ENCODE data around the gene ROPN1L. TPM values are rescaled to one million over a fixed set of nuclear protein-coding genes. Genes with fewer than 3 reads are reported as not detected.

The ROPN1L gene
- total RNA-seq, 2 donors from 2014 or later, result 1.3 to 4.3 TPM

DNA sequence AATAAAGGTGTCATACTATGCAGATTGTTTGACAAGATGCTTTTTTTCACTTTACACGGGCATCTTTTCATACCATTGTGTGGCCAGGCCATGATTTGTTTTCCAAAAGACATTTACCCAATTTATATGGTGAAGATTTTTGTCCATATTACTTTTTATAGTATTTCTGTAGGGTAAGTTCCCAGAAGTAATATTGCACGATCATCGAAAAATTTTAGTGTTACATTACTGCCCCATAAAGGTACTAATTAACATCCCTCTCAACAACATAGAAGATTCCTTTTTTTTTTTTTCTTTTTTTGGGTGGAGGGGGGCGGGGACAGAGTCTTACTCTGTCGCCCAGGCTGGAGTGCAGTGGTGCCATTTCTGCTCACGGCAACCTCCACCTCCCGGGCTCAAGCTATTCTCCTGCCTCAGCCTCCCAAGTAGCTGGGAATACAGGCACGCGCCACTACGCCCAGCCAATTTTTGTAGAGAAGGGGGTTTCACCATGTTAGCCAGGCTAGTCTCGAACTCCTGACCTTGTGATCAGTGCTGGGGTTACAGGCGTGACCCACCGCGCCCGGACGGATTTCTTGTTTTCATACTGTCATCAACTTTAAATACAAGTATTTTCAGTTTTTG is 1.2 kb upstream of the ROPN1L start:
- H3K9me3 ChIP-seq, result no peaks in the 10 kb centered on the region
- intact Hi-C loops (cut with DNase I), result no loop called here
- ATAC-seq (no peak), DNase-seq (no peak)
- TF ChIP-seq POLR2A (IDR thresholded peaks at IDR 0.05), result no peak
- TF ChIP-seq, protein P1, sequence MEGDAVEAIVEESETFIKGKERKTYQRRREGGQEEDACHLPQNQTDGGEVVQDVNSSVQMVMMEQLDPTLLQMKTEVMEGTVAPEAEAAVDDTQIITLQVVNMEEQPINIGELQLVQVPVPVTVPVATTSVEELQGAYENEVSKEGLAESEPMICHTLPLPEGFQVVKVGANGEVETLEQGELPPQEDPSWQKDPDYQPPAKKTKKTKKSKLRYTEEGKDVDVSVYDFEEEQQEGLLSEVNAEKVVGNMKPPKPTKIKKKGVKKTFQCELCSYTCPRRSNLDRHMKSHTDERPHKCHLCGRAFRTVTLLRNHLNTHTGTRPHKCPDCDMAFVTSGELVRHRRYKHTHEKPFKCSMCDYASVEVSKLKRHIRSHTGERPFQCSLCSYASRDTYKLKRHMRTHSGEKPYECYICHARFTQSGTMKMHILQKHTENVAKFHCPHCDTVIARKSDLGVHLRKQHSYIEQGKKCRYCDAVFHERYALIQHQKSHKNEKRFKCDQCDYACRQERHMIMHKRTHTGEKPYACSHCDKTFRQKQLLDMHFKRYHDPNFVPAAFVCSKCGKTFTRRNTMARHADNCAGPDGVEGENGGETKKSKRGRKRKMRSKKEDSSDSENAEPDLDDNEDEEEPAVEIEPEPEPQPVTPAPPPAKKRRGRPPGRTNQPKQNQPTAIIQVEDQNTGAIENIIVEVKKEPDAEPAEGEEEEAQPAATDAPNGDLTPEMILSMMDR (IDR thresholded peaks at IDR 0.05), result no peak
- no peaks in the 10 kb centered on the region for H3K27me3 ChIP-seq
- no peaks in the 10 kb centered on the region for H3K36me3 ChIP-seq (replicated peaks in 1 of 2; ENCODE audit: insufficient read depth in 1 of 2, low read depth in 2 of 2)
- H3K4me3 ChIP-seq, result no peak overlapping the region
- 57 to 63% methylated on average over 16 of the region's 16 CpGs for WGBS, 2 donors
- H3K4me1 ChIP-seq, result peaks cover 19% of the 10 kb centered on the region
- H3K27ac ChIP-seq, result peak overlapping the region in 2 of 4 donors; percentile 75 to 87

DNA sequence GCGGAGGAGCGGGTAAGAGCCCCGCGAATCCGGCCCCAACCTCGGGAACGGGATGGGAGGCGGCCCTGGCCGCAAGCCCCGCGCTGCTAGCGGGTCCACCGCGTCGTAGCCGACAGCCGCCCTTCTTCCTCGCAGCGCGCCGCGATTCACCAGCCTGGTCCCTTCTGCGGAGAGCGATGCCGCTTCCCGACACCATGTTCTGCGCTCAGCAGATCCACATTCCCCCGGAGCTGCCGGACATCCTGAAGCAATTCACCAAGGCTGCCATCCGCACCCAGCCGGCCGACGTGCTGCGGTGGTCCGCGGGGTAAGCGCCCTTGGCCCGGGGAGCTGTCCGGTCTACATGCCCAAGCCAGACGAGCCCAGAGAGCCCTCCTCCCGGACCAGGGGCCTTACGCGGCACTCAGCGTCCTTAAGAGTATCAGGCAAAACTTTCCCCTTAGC is 335 bp downstream of the ROPN1L start:
- Histone ChIP-seq H3K4me3 (peak overlapping the region in 1 of 2 donors; percentile 55), H3K4me1 (peaks cover 19% of the 10 kb centered on the region), H3K36me3 (replicated peaks in 1 of 2; ENCODE audit: insufficient read depth in 1 of 2, low read depth in 2 of 2) (no peaks in the 10 kb centered on the region), H3K9me3 (no peaks in the 10 kb centered on the region), H3K27me3 (no peaks in the 10 kb centered on the region), H3K27ac (peak overlapping the region in 2 of 4 donors; percentile 75 to 87)
- TF ChIP-seq POLR2A (IDR thresholded peaks at IDR 0.05), result no peak
- TF ChIP-seq, protein P1 (IDR thresholded peaks at IDR 0.05), result no peak
- DNase-seq (peak in 2 of 4 donors; percentile 27 to 32), ATAC-seq (peak; percentile 48)
- intact Hi-C loops (cut with DNase I), result no loop called here
- WGBS, 2 donors, result 0 to 1% methylated on average over 11 to 44 of the region's 44 CpGs

DNA sequence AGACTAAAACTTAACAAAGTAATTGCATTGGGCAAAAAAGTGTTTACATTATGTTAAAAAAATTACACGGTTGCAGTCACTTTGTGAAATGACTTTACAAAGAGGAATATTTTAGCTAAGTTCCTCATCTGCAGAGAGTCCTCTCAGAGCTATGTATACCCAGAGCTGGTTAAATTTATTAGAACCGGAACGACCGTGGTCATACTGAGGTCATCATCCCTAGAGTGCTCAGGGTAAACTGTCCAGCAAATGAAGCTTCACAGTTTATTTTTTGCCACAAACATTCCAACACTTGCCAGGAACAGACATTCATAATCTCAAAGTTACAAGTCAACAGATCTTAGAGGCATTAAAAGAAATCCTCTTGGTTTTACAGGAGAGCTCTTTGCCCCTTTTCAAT is 897 bp downstream of the ROPN1L start:
- intact Hi-C loops (cut with DNase I), result no loop called here
- Histone ChIP-seq H3K4me3 (no peak overlapping the region), H3K36me3 (replicated peaks in 1 of 2; ENCODE audit: insufficient read depth in 1 of 2, low read depth in 2 of 2) (no peaks in the 10 kb centered on the region), H3K4me1 (peaks cover 19% of the 10 kb centered on the region), H3K27me3 (no peaks in the 10 kb centered on the region), H3K9me3 (no peaks in the 10 kb centered on the region), H3K27ac (no peak overlapping the region)
- ATAC-seq, result no peak
- 15 to 19% methylated on average over 4 of the region's 4 CpGs for WGBS, 2 donors
- TF ChIP-seq, protein P1 (IDR thresholded peaks at IDR 0.05), result no peak
- TF ChIP-seq POLR2A (IDR thresholded peaks at IDR 0.05), result no peak
- DNase-seq, result no peak

DNA sequence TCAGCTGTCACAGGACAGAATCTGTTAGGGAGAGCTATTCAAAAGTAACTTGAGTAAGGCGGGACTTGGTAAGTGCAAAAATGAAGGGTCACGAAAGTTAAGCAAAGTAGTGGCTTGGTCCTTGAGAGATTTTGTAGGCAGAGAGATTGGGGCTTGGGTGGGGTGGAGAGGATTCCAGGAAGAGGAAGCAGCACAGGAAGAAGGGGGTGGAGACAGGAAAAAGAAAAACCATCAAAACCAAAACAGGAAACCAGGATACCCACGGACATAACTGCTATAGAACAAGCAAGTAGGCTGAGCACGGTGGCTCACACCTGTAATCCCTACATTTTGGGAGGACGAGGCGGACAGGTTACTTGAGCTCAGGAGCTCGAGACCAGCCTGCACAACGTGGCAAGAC is 3.7 kb downstream of the ROPN1L start:
- ATAC-seq (no peak), DNase-seq (no peak)
- Histone ChIP-seq H3K4me1 (peaks cover 19% of the 10 kb centered on the region), H3K27me3 (no peaks in the 10 kb centered on the region), H3K9me3 (no peaks in the 10 kb centered on the region), H3K27ac (no peak overlapping the region), H3K4me3 (no peak overlapping the region), H3K36me3 (replicated peaks in 1 of 2; ENCODE audit: insufficient read depth in 1 of 2, low read depth in 2 of 2) (no peaks in the 10 kb centered on the region)
- intact Hi-C loops (cut with DNase I), result no loop called here
- 54 to 60% methylated on average over 8 of the region's 8 CpGs for WGBS, 2 donors
- no peak for TF ChIP-seq POLR2A (IDR thresholded peaks at IDR 0.05)
- TF ChIP-seq, protein P1 (IDR thresholded peaks at IDR 0.05), result no peak

DNA sequence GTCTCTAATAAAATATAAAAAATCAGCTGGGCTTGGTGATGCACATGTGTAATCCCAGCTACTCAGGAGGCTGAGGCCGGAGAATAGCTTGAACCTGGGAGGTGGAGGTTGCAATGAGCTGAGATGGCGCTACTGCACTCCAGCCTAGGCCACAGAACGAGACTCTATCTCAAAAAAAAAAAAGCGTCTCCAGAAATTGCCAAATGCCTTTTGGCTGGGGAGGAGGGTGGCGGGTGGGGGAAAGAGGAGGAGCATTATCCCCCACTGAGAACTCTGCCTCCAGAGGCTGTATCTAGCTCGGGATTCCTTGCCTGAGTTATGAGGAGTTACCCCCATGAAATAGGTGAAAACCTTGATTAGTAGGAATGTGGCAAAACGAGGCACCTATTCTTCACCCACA is 4.8 kb downstream of the ROPN1L start:
- Histone ChIP-seq H3K4me3 (no peak overlapping the region), H3K4me1 (peaks cover 10% of the 10 kb centered on the region), H3K27ac (no peak overlapping the region), H3K36me3 (replicated peaks in 1 of 2; ENCODE audit: insufficient read depth in 1 of 2, low read depth in 2 of 2) (no peaks in the 10 kb centered on the region), H3K27me3 (no peaks in the 10 kb centered on the region), H3K9me3 (no peaks in the 10 kb centered on the region)
- TF ChIP-seq POLR2A (IDR thresholded peaks at IDR 0.05), result no peak
- TF ChIP-seq, protein P1 (IDR thresholded peaks at IDR 0.05), result no peak
- ATAC-seq, result no peak
- WGBS, 2 donors, result 59 to 69% methylated on average over 6 to 7 of the region's 7 CpGs
- intact Hi-C loops (cut with DNase I), result no loop called here
- no peak for DNase-seq

Data from body of pancreas (tissue), 4 donors.